HG02588 (cell line): ENCODE data around the gene RTN4RL2.
"Not testable (repeated sequence)": the region's sequence is repeated elsewhere in the genome, so short reads cannot be mapped to it uniquely, and the experiment has no call there.

Source experiments
- ATAC-seq: cut with Tn5 transposase; IDR thresholded peaks from one replicate; pipeline ENCODE4 v1.9.1; 2021; ENCODE audit warnings: mild to moderate bottlenecking, moderate library complexity; ENCODE audit not compliant: unreplicated experiment

Gene RTN4RL2

GRCh38 chr11:57432149-57432561 lies 28.2 kb upstream of the RTN4RL2 start:
- no peak for ATAC-seq

- peak; percentile 48 for ATAC-seq
These were observed 27.6 kb upstream of the RTN4RL2 start for GRCh38 chr11:57432714-57433163.

GRCh38 chr11:57434640-57435546 lies 25.4 kb upstream of the RTN4RL2 start:
- ATAC-seq: no peak

- no peak for ATAC-seq
These were observed 24.3 kb upstream of the RTN4RL2 start for GRCh38 chr11:57436031-57436430.

- ATAC-seq: no peak
These were observed 21.7 kb upstream of the RTN4RL2 start for GRCh38 chr11:57438345-57439285.

GRCh38 chr11:57439786-57440185 lies 20.5 kb upstream of the RTN4RL2 start:
- no peak for ATAC-seq

- no peak for ATAC-seq
These were observed 19.4 kb upstream of the RTN4RL2 start for GRCh38 chr11:57440744-57441414.

- ATAC-seq: no peak
These were observed 15.8 kb upstream of the RTN4RL2 start for GRCh38 chr11:57444362-57445121.

GRCh38 chr11:57445122-57445394 lies 15.3 kb upstream of the RTN4RL2 start:
- not testable (repeated sequence) for ATAC-seq

- no peak for ATAC-seq
These were observed 14.3 kb upstream of the RTN4RL2 start for GRCh38 chr11:57446055-57446454.

GRCh38 chr11:57453543-57454177 lies 6.7 kb upstream of the RTN4RL2 start:
- no peak for ATAC-seq

- peak; percentile 70 for ATAC-seq
These were observed 3.2 kb upstream of the RTN4RL2 start for GRCh38 chr11:57456960-57457642.

- ATAC-seq: peak; percentile 22
These were observed 2.7 kb upstream of the RTN4RL2 start for GRCh38 chr11:57457643-57458023.

GRCh38 chr11:57458060-57458409 lies 2.3 kb upstream of the RTN4RL2 start:
- no peak for ATAC-seq

GRCh38 chr11:57458410-57459163 lies 1.7 kb upstream of the RTN4RL2 start:
- ATAC-seq: peak; percentile 28

- peak; percentile 10 for ATAC-seq
These were observed 935 bp upstream of the RTN4RL2 start for GRCh38 chr11:57459164-57460021.

GRCh38 chr11:57460758-57461749 lies 726 bp downstream of the RTN4RL2 start:
- ATAC-seq: no peak
